ENCODE results near the gene TNS1. TPM values are rescaled to one million over a fixed set of nuclear protein-coding genes. Genes with fewer than 3 reads are reported as not detected.

Gene TNS1
- polyA plus RNA-seq, 1 donor, result 111 TPM

- no peak for DNase-seq (ENCODE audit: low read depth)
These were observed 59.1 kb downstream of the TNS1 start for GRCh38 chr2:217943446-217944321.

- no peak for DNase-seq (ENCODE audit: low read depth)
These were observed 60.0 kb downstream of the TNS1 start for GRCh38 chr2:217942731-217943335.

GRCh38 chr2:217941886-217942728 is 60.7 kb downstream of the TNS1 start:
- no peak for DNase-seq (ENCODE audit: low read depth)

GRCh38 chr2:217941339-217941738 is 61.5 kb downstream of the TNS1 start:
- DNase-seq (ENCODE audit: low read depth), result no peak

GRCh38 chr2:217940261-217941220 is 62.3 kb downstream of the TNS1 start:
- no peak for DNase-seq (ENCODE audit: low read depth)

- DNase-seq (ENCODE audit: low read depth), result no peak
These were observed 63.1 kb downstream of the TNS1 start for GRCh38 chr2:217939629-217940245.

- DNase-seq (ENCODE audit: low read depth), result no peak
These were observed 63.6 kb downstream of the TNS1 start for GRCh38 chr2:217939220-217939619.

GRCh38 chr2:217938036-217938435 is 64.8 kb downstream of the TNS1 start:
- no peak for DNase-seq (ENCODE audit: low read depth)

GRCh38 chr2:217937446-217937845 is 65.3 kb downstream of the TNS1 start:
- DNase-seq (ENCODE audit: low read depth), result no peak

GRCh38 chr2:217936952-217937351 is 65.8 kb downstream of the TNS1 start:
- no peak for DNase-seq (ENCODE audit: low read depth)

GRCh38 chr2:217935901-217936684 is 66.7 kb downstream of the TNS1 start:
- no peak for DNase-seq (ENCODE audit: low read depth)

GRCh38 chr2:217935235-217935879 is 67.4 kb downstream of the TNS1 start:
- no peak for DNase-seq (ENCODE audit: low read depth)

- peak; percentile 57 for DNase-seq (ENCODE audit: low read depth)
These were observed 68.3 kb downstream of the TNS1 start for GRCh38 chr2:217934321-217935131.

- DNase-seq (ENCODE audit: low read depth), result no peak
These were observed 69.2 kb downstream of the TNS1 start for GRCh38 chr2:217933617-217933993.

- no peak for DNase-seq (ENCODE audit: low read depth)
These were observed 69.8 kb downstream of the TNS1 start for GRCh38 chr2:217932803-217933616.

- no peak for DNase-seq (ENCODE audit: low read depth)
These were observed 70.8 kb downstream of the TNS1 start for GRCh38 chr2:217931846-217932560.

All from forelimb muscle (tissue), 1 donor.